ENCODE results near the gene DNAJC10. TPM values are rescaled to one million over a fixed set of nuclear protein-coding genes. Genes with fewer than 3 reads are reported as not detected.

DNAJC10 gene
- total and polyA plus RNA-seq, 5 donors from 2014 or later: 32.9 to 52.5 (median 47.4) TPM

Other genes with a start within 250 kb of the DNAJC10 start
- not detected for gene FRZB, start 150.4 kb downstream of the DNAJC10 start, total RNA-seq
- gene FRZB, start 150.4 kb downstream of the DNAJC10 start, polyA plus RNA-seq: not detected